ENCODE measurements around the gene WDR59.

DNA sequence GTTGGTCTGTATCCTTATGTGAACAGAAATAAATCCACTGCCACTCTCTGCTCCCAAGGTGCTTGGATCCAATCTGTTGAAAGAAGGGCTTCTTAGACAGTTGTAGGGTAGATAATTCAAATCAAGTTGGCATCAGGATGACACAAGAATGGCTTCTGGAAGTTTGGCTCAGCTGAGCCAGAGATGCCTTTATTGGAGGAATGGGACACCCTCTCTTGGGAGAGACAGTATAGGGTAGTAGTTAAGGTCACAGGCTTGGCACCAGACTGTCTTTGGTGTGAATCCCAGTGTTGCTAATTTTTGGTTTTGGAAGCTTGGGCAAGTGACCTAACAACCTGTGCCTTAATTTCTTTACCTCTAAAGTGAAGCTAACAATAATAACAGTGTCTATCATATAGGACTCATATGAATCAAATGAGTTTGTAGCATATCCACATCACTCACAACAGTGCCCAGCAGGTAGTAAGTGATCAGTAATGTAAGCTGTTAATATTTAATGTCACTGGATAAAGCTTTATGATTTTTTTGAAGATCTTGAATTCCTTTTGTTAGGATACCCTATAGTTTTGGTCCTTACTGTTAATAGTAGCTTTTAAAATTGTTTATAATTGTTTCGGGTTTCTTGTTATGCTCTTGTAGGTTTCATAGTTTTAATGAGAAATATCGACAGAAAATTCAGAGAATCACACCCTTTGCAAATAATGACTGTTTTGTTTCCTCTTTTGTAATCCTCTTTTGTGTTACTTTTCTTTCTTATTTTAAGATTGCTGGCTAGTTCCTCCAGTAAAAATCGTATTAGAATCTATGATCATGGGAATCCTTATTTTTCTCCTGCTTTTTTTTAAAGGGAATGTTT is 33.0 kb upstream of the WDR59 start:
- TF ChIP-seq, protein P1, sequence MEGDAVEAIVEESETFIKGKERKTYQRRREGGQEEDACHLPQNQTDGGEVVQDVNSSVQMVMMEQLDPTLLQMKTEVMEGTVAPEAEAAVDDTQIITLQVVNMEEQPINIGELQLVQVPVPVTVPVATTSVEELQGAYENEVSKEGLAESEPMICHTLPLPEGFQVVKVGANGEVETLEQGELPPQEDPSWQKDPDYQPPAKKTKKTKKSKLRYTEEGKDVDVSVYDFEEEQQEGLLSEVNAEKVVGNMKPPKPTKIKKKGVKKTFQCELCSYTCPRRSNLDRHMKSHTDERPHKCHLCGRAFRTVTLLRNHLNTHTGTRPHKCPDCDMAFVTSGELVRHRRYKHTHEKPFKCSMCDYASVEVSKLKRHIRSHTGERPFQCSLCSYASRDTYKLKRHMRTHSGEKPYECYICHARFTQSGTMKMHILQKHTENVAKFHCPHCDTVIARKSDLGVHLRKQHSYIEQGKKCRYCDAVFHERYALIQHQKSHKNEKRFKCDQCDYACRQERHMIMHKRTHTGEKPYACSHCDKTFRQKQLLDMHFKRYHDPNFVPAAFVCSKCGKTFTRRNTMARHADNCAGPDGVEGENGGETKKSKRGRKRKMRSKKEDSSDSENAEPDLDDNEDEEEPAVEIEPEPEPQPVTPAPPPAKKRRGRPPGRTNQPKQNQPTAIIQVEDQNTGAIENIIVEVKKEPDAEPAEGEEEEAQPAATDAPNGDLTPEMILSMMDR (IDR thresholded peaks at IDR 0.05; ENCODE audit: low read depth, low read length) = no peak
- no peak for TF ChIP-seq POLR2A (IDR thresholded peaks at IDR 0.05; ENCODE audit: extremely low read depth, insufficient read length)

All from NB4 (cell line).